GM12878 (cell line): ENCODE measurements around the gene LMAN1L. TPM values are rescaled to one million over a fixed set of nuclear protein-coding genes. Genes with fewer than 3 reads are reported as not detected.

Experiments
- CBFB ChIP-seq: IDR thresholded peaks from 2 replicates; pipeline ENCODE4 v1.6.1; 2016; ENCODE audit warnings: antibody characterized with exemption, low read depth
- ETV6 ChIP-seq, 2 experiments: fragments of 450-650 bp in 1 of 2; IDR thresholded peaks in 1 of 2; conservative IDR thresholded peaks in 1 of 2; 2 replicates each; pipeline ENCODE4 v1.6.1; 2014; ENCODE audit warnings: antibody characterized with exemption in 1 of 2, borderline replicate concordance in 1 of 2, low read depth in 1 of 2, mild to moderate bottlenecking in 1 of 2, moderate library complexity in 1 of 2
- FOXK2 ChIP-seq: fragments of 450-650 bp; IDR thresholded peaks from 2 replicates; pipeline ENCODE4 v1.6.1; 2017; ENCODE audit warnings: mild to moderate bottlenecking, moderate library complexity
- FOXM1 ChIP-seq: IDR thresholded peaks from 2 replicates; pipeline ENCODE4 v1.6.1; 2012; ENCODE audit warnings: low read depth, mild to moderate bottlenecking, inconsistent platforms, low read length, moderate library complexity
- MYC ChIP-seq: IDR thresholded peaks from 2 replicates; pipeline ENCODE4 v1.6.1; 2011; ENCODE audit warnings: mild to moderate bottlenecking, low read length, moderate library complexity, inconsistent platforms; ENCODE audit not compliant: insufficient read depth, insufficient replicate concordance, insufficient read length, severe bottlenecking
- NR2F1 ChIP-seq: fragments of 450-650 bp; conservative IDR thresholded peaks from 2 replicates; pipeline ENCODE4 v1.6.1; 2017; ENCODE audit warnings: mild to moderate bottlenecking
- POLR2AphosphoS2 ChIP-seq: IDR thresholded peaks from 2 replicates; pipeline ENCODE4 v1.6.1; 2011; ENCODE audit warnings: low read depth, mild to moderate bottlenecking, low read length, improper control_type of control experiment, moderate library complexity
- RAD21 ChIP-seq: IDR thresholded peaks from 2 replicates; pipeline ENCODE4 v1.6.1; 2011; ENCODE audit warnings: mild to moderate bottlenecking, low read depth, low read length, moderate library complexity; ENCODE audit not compliant: insufficient read depth
- TBL1XR1 ChIP-seq: IDR thresholded peaks from 2 replicates; pipeline ENCODE4 v1.6.1; 2012; ENCODE audit warnings: low read depth, low read length, improper control_type of control experiment
- TCF12 ChIP-seq: IDR thresholded peaks from 2 replicates; pipeline ENCODE4 v1.6.1; 2011; ENCODE audit warnings: low read depth, mild to moderate bottlenecking, low read length
- polyA plus RNA-seq, 11 experiments: library from polyadenylated mRNA; depleted of rRNA in 4 of 11; unstranded in 6 of 11; stranded (reverse) in 5 of 11; fragments of >200 nt; fragmentation: Nextera tagmentation in 4 of 11; fragmentation: Illumina TruSeq in 1 of 11; extraction: Ambion mirVana in 4 of 11; extraction: Trizol in 1 of 11; gene quantifications; 1 replicate in 1 of 11; 2 replicates in 10 of 11; pipeline versions ENCODE4 v1.2.1 to v1.2.3, GENCODE V29; 2011 to 2016; ENCODE audit warnings: inconsistent platforms in 2 of 11, missing spikeins in 2 of 11, low read depth in 1 of 11
- total RNA-seq, 4 experiments: library from RNA; depleted of rRNA in 3 of 4; stranded (reverse); fragments of >200 nt in 3 of 4; fragmentation: Illumina TruSeq in 1 of 4; extraction: Trizol in 1 of 4; gene quantifications; 2 replicates each; pipeline versions ENCODE4 v1.2.1 to v1.2.3, GENCODE V29; 2013 to 2021
- TF ChIP-seq, protein P1 (sequence below): fragments of 450-650 bp; IDR thresholded peaks from 2 replicates; pipeline ENCODE4 v1.6.1; 2017; ENCODE audit warnings: mild to moderate bottlenecking, low read depth, inconsistent platforms; ENCODE audit not compliant: poor library complexity, severe bottlenecking
- TF ChIP-seq, protein P2 (sequence below): fragments of 450-650 bp; IDR thresholded peaks from 2 replicates; pipeline ENCODE4 v1.6.1; 2016; ENCODE audit warnings: mild to moderate bottlenecking, moderate library complexity, borderline replicate concordance
- TF ChIP-seq, protein P3 (sequence below): fragments of 450-650 bp; IDR thresholded peaks from 2 replicates; pipeline ENCODE4 v1.6.1; 2017; ENCODE audit warnings: mild to moderate bottlenecking

LMAN1L gene
- total and polyA plus RNA-seq, 10 of the 15 experiments (the other 5 are each of a cell fraction or from before 2014, with no cell fraction given): not detected

DNA sequence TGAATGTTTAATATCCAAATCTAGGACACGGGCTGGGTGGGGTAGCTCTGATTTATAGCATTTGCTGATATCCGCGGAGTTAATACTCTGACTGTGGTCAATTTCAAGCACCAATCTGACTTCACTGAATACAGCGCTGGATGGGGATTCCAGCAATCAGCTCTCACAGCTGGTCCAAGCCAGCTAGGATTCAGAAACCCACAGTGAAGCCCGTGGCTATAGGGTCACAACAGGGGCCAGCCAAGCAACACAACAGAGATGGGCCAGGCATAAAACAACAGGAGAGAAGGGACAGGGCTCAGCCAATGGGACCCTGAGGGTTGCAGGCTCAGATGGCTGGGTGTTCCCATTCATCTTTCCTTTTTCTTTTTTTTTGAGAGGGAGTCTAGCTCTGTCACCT, 5.4 kb upstream of the LMAN1L start (continued):
- TF ChIP-seq, protein P1, sequence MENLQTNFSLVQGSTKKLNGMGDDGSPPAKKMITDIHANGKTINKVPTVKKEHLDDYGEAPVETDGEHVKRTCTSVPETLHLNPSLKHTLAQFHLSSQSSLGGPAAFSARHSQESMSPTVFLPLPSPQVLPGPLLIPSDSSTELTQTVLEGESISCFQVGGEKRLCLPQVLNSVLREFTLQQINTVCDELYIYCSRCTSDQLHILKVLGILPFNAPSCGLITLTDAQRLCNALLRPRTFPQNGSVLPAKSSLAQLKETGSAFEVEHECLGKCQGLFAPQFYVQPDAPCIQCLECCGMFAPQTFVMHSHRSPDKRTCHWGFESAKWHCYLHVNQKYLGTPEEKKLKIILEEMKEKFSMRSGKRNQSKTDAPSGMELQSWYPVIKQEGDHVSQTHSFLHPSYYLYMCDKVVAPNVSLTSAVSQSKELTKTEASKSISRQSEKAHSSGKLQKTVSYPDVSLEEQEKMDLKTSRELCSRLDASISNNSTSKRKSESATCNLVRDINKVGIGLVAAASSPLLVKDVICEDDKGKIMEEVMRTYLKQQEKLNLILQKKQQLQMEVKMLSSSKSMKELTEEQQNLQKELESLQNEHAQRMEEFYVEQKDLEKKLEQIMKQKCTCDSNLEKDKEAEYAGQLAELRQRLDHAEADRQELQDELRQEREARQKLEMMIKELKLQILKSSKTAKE: no peak
- TF ChIP-seq, protein P2, sequence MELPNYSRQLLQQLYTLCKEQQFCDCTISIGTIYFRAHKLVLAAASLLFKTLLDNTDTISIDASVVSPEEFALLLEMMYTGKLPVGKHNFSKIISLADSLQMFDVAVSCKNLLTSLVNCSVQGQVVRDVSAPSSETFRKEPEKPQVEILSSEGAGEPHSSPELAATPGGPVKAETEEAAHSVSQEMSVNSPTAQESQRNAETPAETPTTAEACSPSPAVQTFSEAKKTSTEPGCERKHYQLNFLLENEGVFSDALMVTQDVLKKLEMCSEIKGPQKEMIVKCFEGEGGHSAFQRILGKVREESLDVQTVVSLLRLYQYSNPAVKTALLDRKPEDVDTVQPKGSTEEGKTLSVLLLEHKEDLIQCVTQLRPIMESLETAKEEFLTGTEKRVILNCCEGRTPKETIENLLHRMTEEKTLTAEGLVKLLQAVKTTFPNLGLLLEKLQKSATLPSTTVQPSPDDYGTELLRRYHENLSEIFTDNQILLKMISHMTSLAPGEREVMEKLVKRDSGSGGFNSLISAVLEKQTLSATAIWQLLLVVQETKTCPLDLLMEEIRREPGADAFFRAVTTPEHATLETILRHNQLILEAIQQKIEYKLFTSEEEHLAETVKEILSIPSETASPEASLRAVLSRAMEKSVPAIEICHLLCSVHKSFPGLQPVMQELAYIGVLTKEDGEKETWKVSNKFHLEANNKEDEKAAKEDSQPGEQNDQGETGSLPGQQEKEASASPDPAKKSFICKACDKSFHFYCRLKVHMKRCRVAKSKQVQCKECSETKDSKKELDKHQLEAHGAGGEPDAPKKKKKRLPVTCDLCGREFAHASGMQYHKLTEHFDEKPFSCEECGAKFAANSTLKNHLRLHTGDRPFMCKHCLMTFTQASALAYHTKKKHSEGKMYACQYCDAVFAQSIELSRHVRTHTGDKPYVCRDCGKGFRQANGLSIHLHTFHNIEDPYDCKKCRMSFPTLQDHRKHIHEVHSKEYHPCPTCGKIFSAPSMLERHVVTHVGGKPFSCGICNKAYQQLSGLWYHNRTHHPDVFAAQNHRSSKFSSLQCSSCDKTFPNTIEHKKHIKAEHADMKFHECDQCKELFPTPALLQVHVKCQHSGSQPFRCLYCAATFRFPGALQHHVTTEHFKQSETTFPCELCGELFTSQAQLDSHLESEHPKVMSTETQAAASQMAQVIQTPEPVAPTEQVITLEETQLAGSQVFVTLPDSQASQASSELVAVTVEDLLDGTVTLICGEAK: no peak
- TF ChIP-seq, protein P3, sequence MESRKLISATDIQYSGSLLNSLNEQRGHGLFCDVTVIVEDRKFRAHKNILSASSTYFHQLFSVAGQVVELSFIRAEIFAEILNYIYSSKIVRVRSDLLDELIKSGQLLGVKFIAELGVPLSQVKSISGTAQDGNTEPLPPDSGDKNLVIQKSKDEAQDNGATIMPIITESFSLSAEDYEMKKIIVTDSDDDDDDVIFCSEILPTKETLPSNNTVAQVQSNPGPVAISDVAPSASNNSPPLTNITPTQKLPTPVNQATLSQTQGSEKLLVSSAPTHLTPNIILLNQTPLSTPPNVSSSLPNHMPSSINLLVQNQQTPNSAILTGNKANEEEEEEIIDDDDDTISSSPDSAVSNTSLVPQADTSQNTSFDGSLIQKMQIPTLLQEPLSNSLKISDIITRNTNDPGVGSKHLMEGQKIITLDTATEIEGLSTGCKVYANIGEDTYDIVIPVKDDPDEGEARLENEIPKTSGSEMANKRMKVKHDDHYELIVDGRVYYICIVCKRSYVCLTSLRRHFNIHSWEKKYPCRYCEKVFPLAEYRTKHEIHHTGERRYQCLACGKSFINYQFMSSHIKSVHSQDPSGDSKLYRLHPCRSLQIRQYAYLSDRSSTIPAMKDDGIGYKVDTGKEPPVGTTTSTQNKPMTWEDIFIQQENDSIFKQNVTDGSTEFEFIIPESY: no peak
- TF ChIP-seq TBL1XR1: no peak
- no peak for TF ChIP-seq FOXK2
- TF ChIP-seq NR2F1: no peak
- TF ChIP-seq RAD21: no peak
- TF ChIP-seq FOXM1: no peak
- TF ChIP-seq TCF12: no peak
- TF ChIP-seq POLR2AphosphoS2: no peak; the same call in 1 of the 2 replicates
- no peak for TF ChIP-seq CBFB
- no peak for TF ChIP-seq ETV6 (conservative IDR thresholded peaks at IDR 0.05 in 1 of 2, IDR thresholded peaks at IDR 0.05 in 1 of 2; ENCODE audit: borderline replicate concordance in 1 of 2, low read depth in 1 of 2)
- TF ChIP-seq MYC: no peak
- TF ChIP-seq, all 136 proteins: peak for 0
